Measurements from ENCODE around the gene HOXB1. TPM values are rescaled to one million over a fixed set of nuclear protein-coding genes. Genes with fewer than 3 reads are reported as not detected.
A peak's percentile ranks its signal among the peaks of the same experiment; 100 is the strongest.

HOXB1 gene
- total RNA-seq, 1 donor from 2014 or later: 0.96 TPM

GRCh38 chr17:48567646-48568354 is 37.0 kb upstream of the HOXB1 start:
- DNase-seq (ENCODE audit: low spot score): no peak

- DNase-seq (ENCODE audit: low spot score): no peak
These were observed 36.4 kb upstream of the HOXB1 start for GRCh38 chr17:48567209-48567608.

- no peak for DNase-seq (ENCODE audit: low spot score)
These were observed 35.9 kb upstream of the HOXB1 start for GRCh38 chr17:48566717-48567116.

GRCh38 chr17:48565925-48566710 is 35.3 kb upstream of the HOXB1 start:
- DNase-seq (ENCODE audit: low spot score): no peak

GRCh38 chr17:48565022-48565554 is 34.3 kb upstream of the HOXB1 start:
- DNase-seq (ENCODE audit: low spot score): no peak

GRCh38 chr17:48564188-48565021 is 33.6 kb upstream of the HOXB1 start:
- no peak for DNase-seq (ENCODE audit: low spot score)

GRCh38 chr17:48563867-48564187 is 33.0 kb upstream of the HOXB1 start:
- DNase-seq (ENCODE audit: low spot score): no peak

- no peak for DNase-seq (ENCODE audit: low spot score)
These were observed 32.6 kb upstream of the HOXB1 start for GRCh38 chr17:48563385-48563838.

- no peak for DNase-seq (ENCODE audit: low spot score)
These were observed 32.1 kb upstream of the HOXB1 start for GRCh38 chr17:48562934-48563333.

- DNase-seq (ENCODE audit: low spot score): no peak
These were observed 31.3 kb upstream of the HOXB1 start for GRCh38 chr17:48561884-48562810.

- no peak for DNase-seq (ENCODE audit: low spot score)
These were observed 29.3 kb upstream of the HOXB1 start for GRCh38 chr17:48559840-48560817.

GRCh38 chr17:48559122-48559839 is 28.5 kb upstream of the HOXB1 start:
- no peak for DNase-seq (ENCODE audit: low spot score)

GRCh38 chr17:48558831-48559121 is 28.0 kb upstream of the HOXB1 start:
- DNase-seq (ENCODE audit: low spot score): no peak

- DNase-seq (ENCODE audit: low spot score): no peak
These were observed 27.4 kb upstream of the HOXB1 start for GRCh38 chr17:48558057-48558830.

GRCh38 chr17:48556576-48557401 is 26.0 kb upstream of the HOXB1 start:
- peak; percentile 72 for DNase-seq (ENCODE audit: low spot score)

- no peak for DNase-seq (ENCODE audit: low spot score)
These were observed 25.4 kb upstream of the HOXB1 start for GRCh38 chr17:48556229-48556575.

All from umbilical cord (tissue), 2 donors.